Liver (tissue), 9 donors: ENCODE measurements around the gene AFAP1. TPM values are rescaled to one million over a fixed set of nuclear protein-coding genes. Genes with fewer than 3 reads are reported as not detected.

ENCODE experiments used
- DNase-seq: peaks from one replicate; pipeline ENCODE4 v3.0.0-alpha.2; 2017; ENCODE audit warnings: low spot score
- H3K27ac ChIP-seq, 2 donors: one replicate each; pipeline ENCODE4 v1.7.0; 2013; ENCODE audit warnings: inconsistent platforms in 2 of 2, low read length in 2 of 2, control low read depth in 1 of 2, low read depth in 1 of 2, mild to moderate bottlenecking in 1 of 2
- H3K27me3 ChIP-seq, 4 donors: one replicate each; pipeline versions ENCODE4 v1.6.1 to v1.7.0; 2013; ENCODE audit warnings: low read length in 3 of 4, inconsistent platforms in 1 of 4, mild to moderate bottlenecking in 1 of 4, moderate library complexity in 1 of 4; ENCODE audit not compliant: control insufficient read depth in 4 of 4, insufficient read depth in 4 of 4
- H3K36me3 ChIP-seq, 4 donors: one replicate each; pipeline versions ENCODE4 v1.6.1 to v1.7.0; 2013; ENCODE audit warnings: low read length in 3 of 4, mild to moderate bottlenecking in 3 of 4, low read depth in 1 of 4, moderate library complexity in 1 of 4; ENCODE audit not compliant: control insufficient read depth in 4 of 4, insufficient read depth in 3 of 4
- H3K4me1 ChIP-seq, 4 donors: one replicate each; pipeline versions ENCODE4 v1.6.1 to v1.7.0; 2013; ENCODE audit warnings: low read length in 3 of 4, mild to moderate bottlenecking in 3 of 4, moderate library complexity in 1 of 4; ENCODE audit not compliant: control insufficient read depth in 4 of 4, insufficient read depth in 4 of 4
- H3K4me3 ChIP-seq, 3 donors: one replicate each; pipeline versions ENCODE4 v1.6.1 to v1.7.0; 2013; ENCODE audit warnings: low read length in 3 of 3, control low read depth in 1 of 3, low read depth in 1 of 3, mild to moderate bottlenecking in 1 of 3
- H3K9ac ChIP-seq, 2 donors: one replicate each; pipeline ENCODE4 v1.7.0; 2013; ENCODE audit warnings: low read length in 2 of 2, mild to moderate bottlenecking in 2 of 2, moderate library complexity in 2 of 2, control low read depth in 1 of 2, low read depth in 1 of 2
- H3K9me3 ChIP-seq, 4 donors: one replicate each; pipeline versions ENCODE4 v1.6.1 to v1.7.0; 2013; ENCODE audit warnings: low read length in 3 of 4; ENCODE audit not compliant: control insufficient read depth in 4 of 4
- EGR1 ChIP-seq, 2 donors: IDR thresholded peaks; 2 replicates each; pipeline ENCODE4 v1.6.1; 2016 to 2018; ENCODE audit warnings: antibody characterized with exemption in 2 of 2, low read depth in 2 of 2
- FOXA1 ChIP-seq: IDR thresholded peaks from 2 replicates; pipeline ENCODE4 v1.6.1; 2016; ENCODE audit warnings: antibody characterized with exemption
- FOXA2 ChIP-seq: IDR thresholded peaks from 2 replicates; pipeline ENCODE4 v1.6.1; 2016; ENCODE audit warnings: antibody characterized with exemption
- GABPA ChIP-seq, 2 donors: IDR thresholded peaks in 1 of 2; conservative IDR thresholded peaks in 1 of 2; 2 replicates each; pipeline ENCODE4 v1.6.1; 2016; ENCODE audit warnings: antibody characterized with exemption in 2 of 2, mild to moderate bottlenecking in 1 of 2, moderate library complexity in 1 of 2
- HNF4A ChIP-seq, 2 donors: conservative IDR thresholded peaks; 2 replicates each; pipeline ENCODE4 v1.6.1; 2016; ENCODE audit warnings: antibody characterized with exemption in 2 of 2, mild to moderate bottlenecking in 2 of 2
- HNF4G ChIP-seq: IDR thresholded peaks from 2 replicates; pipeline ENCODE4 v1.6.1; 2016; ENCODE audit warnings: antibody characterized with exemption
- JUND ChIP-seq, 2 donors: IDR thresholded peaks; 2 replicates each; pipeline ENCODE4 v1.6.1; 2016; ENCODE audit warnings: antibody characterized with exemption in 2 of 2
- NR2F2 ChIP-seq: IDR thresholded peaks from 2 replicates; pipeline ENCODE4 v1.6.1; 2016; ENCODE audit warnings: antibody characterized with exemption
- RAD21 ChIP-seq, 2 donors: IDR thresholded peaks; 2 replicates each; pipeline ENCODE4 v1.6.1; 2016; ENCODE audit warnings: antibody characterized with exemption in 2 of 2, mild to moderate bottlenecking in 2 of 2
- RXRA ChIP-seq, 2 donors: IDR thresholded peaks; 2 replicates each; pipeline ENCODE4 v1.6.1; 2017 to 2018; ENCODE audit warnings: antibody characterized with exemption in 2 of 2, mild to moderate bottlenecking in 1 of 2
- SP1 ChIP-seq: IDR thresholded peaks from 2 replicates; pipeline ENCODE4 v1.6.1; 2018; ENCODE audit warnings: antibody characterized with exemption, mild to moderate bottlenecking
- TAF1 ChIP-seq: conservative IDR thresholded peaks from 2 replicates; pipeline ENCODE4 v1.6.1; 2016; ENCODE audit warnings: antibody characterized with exemption, mild to moderate bottlenecking
- YY1 ChIP-seq: IDR thresholded peaks from 2 replicates; pipeline ENCODE4 v1.6.1; 2016; ENCODE audit warnings: antibody characterized with exemption, mild to moderate bottlenecking
- WGBS: extraction: QIAGEN DNeasy Blood & Tissue Kit; methylation state at CpG from one replicate; pipeline ENCODE4 v1.1.7; 2013; 5-methylcytosine and 5-hydroxymethylcytosine counted together
- polyA plus RNA-seq, 2 donors: library from polyadenylated mRNA; stranded (reverse) in 1 of 2; unstranded in 1 of 2; fragments of 200-250 nt in 1 of 2; fragments of >200 nt in 1 of 2; fragmentation: Nextera tagmentation in 1 of 2; extraction: Ambion mirVana in 1 of 2; gene quantifications; one replicate each; pipeline versions ENCODE4 v1.2.1 to v1.2.3, GENCODE V29; 2013 to 2015
- total RNA-seq, 2 donors: library from RNA; depleted of rRNA; stranded (reverse); fragments of >200 nt; gene quantifications; one replicate each; pipeline ENCODE4 v1.2.3, GENCODE V29; 2014
- TF ChIP-seq, protein P1 (sequence below): IDR thresholded peaks from 2 replicates; pipeline ENCODE4 v1.6.1; 2016; ENCODE audit warnings: antibody characterized with exemption
- TF ChIP-seq, protein P2 (sequence below): IDR thresholded peaks from 2 replicates; pipeline ENCODE4 v1.6.1; 2016; ENCODE audit warnings: antibody characterized with exemption, mild to moderate bottlenecking
- TF ChIP-seq, protein P3 (sequence below): IDR thresholded peaks from 2 replicates; pipeline ENCODE4 v1.6.1; 2016; ENCODE audit warnings: antibody characterized with exemption
- TF ChIP-seq, protein P4 (sequence below): IDR thresholded peaks from 2 replicates; pipeline ENCODE4 v1.6.1; 2016; ENCODE audit warnings: antibody characterized with exemption
- donor health status: healthy.
- donor health status: healthy.
- donor health status: healthy.
- donor health status: healthy.
- donor health status: healthy.

AFAP1 gene
- total and polyA plus RNA-seq, 4 donors: 0.40 to 3.2 (median 1.6) TPM

DNA sequence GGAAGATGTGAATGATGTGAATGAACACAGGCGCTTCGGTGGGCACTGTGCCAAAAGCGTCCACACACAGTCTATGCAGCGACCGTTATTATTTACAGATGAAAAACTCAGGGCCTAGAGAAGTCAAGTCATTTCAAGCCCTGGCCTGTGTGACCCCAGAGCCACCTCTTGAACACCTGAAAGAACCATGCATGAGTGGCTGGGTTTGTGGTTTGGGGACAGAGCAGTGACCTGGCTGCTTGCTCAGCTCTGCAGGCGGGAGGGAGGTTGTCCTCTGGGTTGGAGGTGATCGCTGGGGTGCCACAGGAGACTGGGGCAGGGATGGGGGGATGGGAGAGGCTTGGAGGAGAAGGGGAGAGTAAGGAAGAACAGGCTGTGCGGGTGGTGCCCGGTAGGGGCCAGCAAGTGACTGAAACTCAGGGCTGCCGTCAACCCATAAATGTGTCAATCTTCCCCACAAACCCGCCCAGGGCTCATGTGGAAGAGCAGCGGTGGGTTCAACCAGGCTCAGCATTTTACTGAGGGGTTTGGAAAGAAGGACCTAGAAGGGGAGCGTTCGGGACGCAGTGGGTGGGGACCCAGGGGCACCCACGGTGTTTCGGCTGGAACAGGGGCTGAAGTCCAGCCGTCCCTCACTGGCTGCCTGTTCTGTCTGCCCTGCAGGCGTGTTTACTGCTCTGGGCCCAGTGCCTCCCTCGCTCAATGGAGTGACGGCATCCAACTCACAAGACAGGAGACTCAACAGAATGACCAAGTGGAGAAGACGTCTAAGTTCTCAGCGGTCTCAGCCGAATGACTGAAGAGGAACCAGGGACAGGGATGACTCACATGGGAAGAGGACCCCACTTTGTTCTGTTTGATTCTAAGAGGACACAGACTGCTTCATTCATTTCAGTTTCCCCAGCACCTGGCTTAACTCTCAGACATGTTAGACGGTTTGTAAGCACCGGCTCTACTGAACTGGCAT, 167.8 kb downstream of the AFAP1 start:
- 72% methylated on average over 26 of the region's 26 CpGs for WGBS
- Histone ChIP-seq H3K9ac (no peak overlapping the region), H3K4me1 (no peaks in the 10 kb centered on the region), H3K36me3 (no peaks in the 10 kb centered on the region), H3K27ac (no peak overlapping the region), H3K4me3 (no peak overlapping the region), H3K27me3 (no peaks in the 10 kb centered on the region), H3K9me3 (no peaks in the 10 kb centered on the region)
- TF ChIP-seq, protein P1, sequence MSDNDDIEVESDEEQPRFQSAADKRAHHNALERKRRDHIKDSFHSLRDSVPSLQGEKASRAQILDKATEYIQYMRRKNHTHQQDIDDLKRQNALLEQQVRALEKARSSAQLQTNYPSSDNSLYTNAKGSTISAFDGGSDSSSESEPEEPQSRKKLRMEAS: no peak
- no peak for TF ChIP-seq TAF1
- TF ChIP-seq, protein P2, sequence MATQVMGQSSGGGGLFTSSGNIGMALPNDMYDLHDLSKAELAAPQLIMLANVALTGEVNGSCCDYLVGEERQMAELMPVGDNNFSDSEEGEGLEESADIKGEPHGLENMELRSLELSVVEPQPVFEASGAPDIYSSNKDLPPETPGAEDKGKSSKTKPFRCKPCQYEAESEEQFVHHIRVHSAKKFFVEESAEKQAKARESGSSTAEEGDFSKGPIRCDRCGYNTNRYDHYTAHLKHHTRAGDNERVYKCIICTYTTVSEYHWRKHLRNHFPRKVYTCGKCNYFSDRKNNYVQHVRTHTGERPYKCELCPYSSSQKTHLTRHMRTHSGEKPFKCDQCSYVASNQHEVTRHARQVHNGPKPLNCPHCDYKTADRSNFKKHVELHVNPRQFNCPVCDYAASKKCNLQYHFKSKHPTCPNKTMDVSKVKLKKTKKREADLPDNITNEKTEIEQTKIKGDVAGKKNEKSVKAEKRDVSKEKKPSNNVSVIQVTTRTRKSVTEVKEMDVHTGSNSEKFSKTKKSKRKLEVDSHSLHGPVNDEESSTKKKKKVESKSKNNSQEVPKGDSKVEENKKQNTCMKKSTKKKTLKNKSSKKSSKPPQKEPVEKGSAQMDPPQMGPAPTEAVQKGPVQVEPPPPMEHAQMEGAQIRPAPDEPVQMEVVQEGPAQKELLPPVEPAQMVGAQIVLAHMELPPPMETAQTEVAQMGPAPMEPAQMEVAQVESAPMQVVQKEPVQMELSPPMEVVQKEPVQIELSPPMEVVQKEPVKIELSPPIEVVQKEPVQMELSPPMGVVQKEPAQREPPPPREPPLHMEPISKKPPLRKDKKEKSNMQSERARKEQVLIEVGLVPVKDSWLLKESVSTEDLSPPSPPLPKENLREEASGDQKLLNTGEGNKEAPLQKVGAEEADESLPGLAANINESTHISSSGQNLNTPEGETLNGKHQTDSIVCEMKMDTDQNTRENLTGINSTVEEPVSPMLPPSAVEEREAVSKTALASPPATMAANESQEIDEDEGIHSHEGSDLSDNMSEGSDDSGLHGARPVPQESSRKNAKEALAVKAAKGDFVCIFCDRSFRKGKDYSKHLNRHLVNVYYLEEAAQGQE: no peak
- TF ChIP-seq JUND (IDR thresholded peaks at IDR 0.05): no peak
- TF ChIP-seq, protein P3, sequence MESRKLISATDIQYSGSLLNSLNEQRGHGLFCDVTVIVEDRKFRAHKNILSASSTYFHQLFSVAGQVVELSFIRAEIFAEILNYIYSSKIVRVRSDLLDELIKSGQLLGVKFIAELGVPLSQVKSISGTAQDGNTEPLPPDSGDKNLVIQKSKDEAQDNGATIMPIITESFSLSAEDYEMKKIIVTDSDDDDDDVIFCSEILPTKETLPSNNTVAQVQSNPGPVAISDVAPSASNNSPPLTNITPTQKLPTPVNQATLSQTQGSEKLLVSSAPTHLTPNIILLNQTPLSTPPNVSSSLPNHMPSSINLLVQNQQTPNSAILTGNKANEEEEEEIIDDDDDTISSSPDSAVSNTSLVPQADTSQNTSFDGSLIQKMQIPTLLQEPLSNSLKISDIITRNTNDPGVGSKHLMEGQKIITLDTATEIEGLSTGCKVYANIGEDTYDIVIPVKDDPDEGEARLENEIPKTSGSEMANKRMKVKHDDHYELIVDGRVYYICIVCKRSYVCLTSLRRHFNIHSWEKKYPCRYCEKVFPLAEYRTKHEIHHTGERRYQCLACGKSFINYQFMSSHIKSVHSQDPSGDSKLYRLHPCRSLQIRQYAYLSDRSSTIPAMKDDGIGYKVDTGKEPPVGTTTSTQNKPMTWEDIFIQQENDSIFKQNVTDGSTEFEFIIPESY: no peak
- TF ChIP-seq HNF4G: no peak
- TF ChIP-seq FOXA2: no peak
- no peak for TF ChIP-seq GABPA (IDR thresholded peaks at IDR 0.05 in 1 of 2, conservative IDR thresholded peaks at IDR 0.05 in 1 of 2)
- no peak for TF ChIP-seq SP1
- DNase-seq: no peak

DNA sequence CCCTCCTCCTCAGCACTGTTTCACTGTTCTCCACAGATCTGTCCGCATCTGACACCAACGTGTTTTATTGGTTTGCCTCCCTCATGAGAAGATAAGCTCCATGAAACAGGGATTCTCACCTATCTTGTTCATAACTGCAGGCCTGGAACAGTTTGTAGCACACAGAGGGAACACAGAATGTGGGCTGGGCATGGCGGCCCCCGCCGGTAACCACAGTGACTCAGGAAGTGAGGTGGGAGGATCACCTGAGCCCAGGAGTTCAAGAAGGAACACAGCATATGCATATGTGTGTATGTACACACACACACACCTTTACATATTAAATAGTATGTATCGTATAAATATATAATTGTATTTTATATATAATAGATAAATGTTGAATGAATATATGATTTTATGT, 168.6 kb downstream of the AFAP1 start:
- Histone ChIP-seq H3K4me1 (no peaks in the 10 kb centered on the region), H3K27me3 (no peaks in the 10 kb centered on the region), H3K27ac (no peak overlapping the region), H3K9me3 (no peaks in the 10 kb centered on the region), H3K4me3 (no peak overlapping the region), H3K9ac (no peak overlapping the region), H3K36me3 (no peaks in the 10 kb centered on the region)
- DNase-seq: no peak
- 78% methylated on average over 6 of the region's 6 CpGs for WGBS
- TF ChIP-seq RXRA (IDR thresholded peaks at IDR 0.05): no peak
- TF ChIP-seq SP1: no peak
- no peak for TF ChIP-seq EGR1 (IDR thresholded peaks at IDR 0.05; ENCODE audit: low read depth in 2 of 2)
- no peak for TF ChIP-seq NR2F2
- TF ChIP-seq YY1: no peak
- TF ChIP-seq, protein P4, sequence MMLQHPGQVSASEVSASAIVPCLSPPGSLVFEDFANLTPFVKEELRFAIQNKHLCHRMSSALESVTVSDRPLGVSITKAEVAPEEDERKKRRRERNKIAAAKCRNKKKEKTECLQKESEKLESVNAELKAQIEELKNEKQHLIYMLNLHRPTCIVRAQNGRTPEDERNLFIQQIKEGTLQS: no peak
- TF ChIP-seq, protein P3: no peak
- TF ChIP-seq FOXA1: no peak
- TF ChIP-seq HNF4G: no peak
- TF ChIP-seq JUND (IDR thresholded peaks at IDR 0.05): no peak
- no peak for TF ChIP-seq HNF4A (conservative IDR thresholded peaks at IDR 0.05)
- no peak for TF ChIP-seq GABPA (IDR thresholded peaks at IDR 0.05 in 1 of 2, conservative IDR thresholded peaks at IDR 0.05 in 1 of 2)
- TF ChIP-seq, protein P2: no peak
- no peak for TF ChIP-seq TAF1
- no peak for TF ChIP-seq RAD21 (IDR thresholded peaks at IDR 0.05)
- no peak for TF ChIP-seq FOXA2
